UCSD-AML1 (cell line): ENCODE results near the gene TEKT2.

Experiments
- DNase-seq: peaks from one replicate; lab custom pipeline; 2025; ENCODE audit not compliant: unreplicated experiment; lab: John Stamatoyannopoulos, UW

The TEKT2 gene

GRCh38 chr1:36101546-36101945 is 17.7 kb downstream of the TEKT2 start:
- no peak for DNase-seq

GRCh38 chr1:36106269-36106668 is 22.4 kb downstream of the TEKT2 start:
- DNase-seq = no peak

- DNase-seq = no peak
Measured at GRCh38 chr1:36107394-36107793, 23.5 kb downstream of the TEKT2 start.

GRCh38 chr1:36108314-36108713 is 24.4 kb downstream of the TEKT2 start:
- no peak for DNase-seq

GRCh38 chr1:36109041-36109679 is 25.3 kb downstream of the TEKT2 start:
- DNase-seq = peak; percentile 22

- DNase-seq = no peak
Measured at GRCh38 chr1:36111151-36111550, 27.3 kb downstream of the TEKT2 start.

GRCh38 chr1:36112823-36113222 is 28.9 kb downstream of the TEKT2 start:
- no peak for DNase-seq

GRCh38 chr1:36114371-36114770 is 30.5 kb downstream of the TEKT2 start:
- DNase-seq = no peak

GRCh38 chr1:36115200-36115669 is 31.3 kb downstream of the TEKT2 start:
- DNase-seq = no peak

GRCh38 chr1:36115931-36116330 is 32.0 kb downstream of the TEKT2 start:
- no peak for DNase-seq

GRCh38 chr1:36116901-36117300 is 33.0 kb downstream of the TEKT2 start:
- DNase-seq = no peak

- no peak for DNase-seq
Measured at GRCh38 chr1:36118447-36119204, 34.7 kb downstream of the TEKT2 start.

- DNase-seq = no peak
Measured at GRCh38 chr1:36119456-36119855, 35.6 kb downstream of the TEKT2 start.

- DNase-seq = no peak
Measured at GRCh38 chr1:36122062-36123030, 38.5 kb downstream of the TEKT2 start.

- no peak for DNase-seq
Measured at GRCh38 chr1:36123356-36123755, 39.5 kb downstream of the TEKT2 start.

GRCh38 chr1:36124404-36125128 is 40.7 kb downstream of the TEKT2 start:
- no peak for DNase-seq

- DNase-seq = no peak
Measured at GRCh38 chr1:36125129-36125991, 41.5 kb downstream of the TEKT2 start, which contains the start of gene COL8A2. TSS of gene COL8A2 (minus strand) at chr1:36125222. CDS start at chr1:36100242, 24,980 bp downstream.

GRCh38 chr1:36126005-36126716 is 42.3 kb downstream of the TEKT2 start:
- no peak for DNase-seq
